GM10248 (cell line): ENCODE measurements around the gene CYP4F22.

Experiments
- CTCF ChIA-PET: fragments of 300-600 bp; sonication (Branson Sonifier 250); formaldehyde crosslinking; extraction: SDS; loops from one replicate; lab custom pipeline; 2021; ENCODE audit warnings: antibody characterized with exemption; lab: Yijun Ruan, JAX
- POLR2A ChIA-PET: fragments of 350-650 bp; sonication (Branson Sonifier 250); formaldehyde crosslinking; extraction: SDS; loops from one replicate; lab custom pipeline; 2020; ENCODE audit warnings: antibody characterized with exemption; lab: Yijun Ruan, JAX
- DNase-seq: peaks from one replicate; pipeline ENCODE4 v3.0.0; 2012; ENCODE audit errors: extremely low spot score
- TF ChIP-seq, protein P1 (sequence below): IDR thresholded peaks from 2 replicates; pipeline ENCODE4 v1.5.1; 2012; ENCODE audit warnings: mild to moderate bottlenecking, low read depth; ENCODE audit errors: extremely low read depth, missing control alignments, control extremely low read depth

The CYP4F22 gene

DNA sequence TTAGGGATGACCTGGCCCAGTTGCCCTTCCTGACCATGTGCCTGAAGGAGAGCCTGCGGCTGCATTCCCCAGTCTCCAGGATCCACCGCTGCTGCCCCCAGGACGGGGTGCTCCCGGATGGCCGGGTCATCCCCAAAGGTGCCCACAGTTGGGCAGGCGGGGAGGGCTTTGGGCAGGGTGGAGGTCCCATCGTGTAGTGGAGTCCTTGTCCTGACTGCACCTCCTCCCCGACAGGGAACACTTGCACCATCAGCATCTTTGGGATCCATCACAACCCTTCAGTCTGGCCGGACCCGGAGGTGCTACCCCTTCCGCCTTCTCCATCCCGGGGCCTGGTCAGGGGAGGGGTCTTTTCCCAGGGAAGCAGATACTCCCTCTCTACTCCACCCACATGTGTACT lies 75.0 kb downstream of the CYP4F22 start:
- TF ChIP-seq, protein P1, sequence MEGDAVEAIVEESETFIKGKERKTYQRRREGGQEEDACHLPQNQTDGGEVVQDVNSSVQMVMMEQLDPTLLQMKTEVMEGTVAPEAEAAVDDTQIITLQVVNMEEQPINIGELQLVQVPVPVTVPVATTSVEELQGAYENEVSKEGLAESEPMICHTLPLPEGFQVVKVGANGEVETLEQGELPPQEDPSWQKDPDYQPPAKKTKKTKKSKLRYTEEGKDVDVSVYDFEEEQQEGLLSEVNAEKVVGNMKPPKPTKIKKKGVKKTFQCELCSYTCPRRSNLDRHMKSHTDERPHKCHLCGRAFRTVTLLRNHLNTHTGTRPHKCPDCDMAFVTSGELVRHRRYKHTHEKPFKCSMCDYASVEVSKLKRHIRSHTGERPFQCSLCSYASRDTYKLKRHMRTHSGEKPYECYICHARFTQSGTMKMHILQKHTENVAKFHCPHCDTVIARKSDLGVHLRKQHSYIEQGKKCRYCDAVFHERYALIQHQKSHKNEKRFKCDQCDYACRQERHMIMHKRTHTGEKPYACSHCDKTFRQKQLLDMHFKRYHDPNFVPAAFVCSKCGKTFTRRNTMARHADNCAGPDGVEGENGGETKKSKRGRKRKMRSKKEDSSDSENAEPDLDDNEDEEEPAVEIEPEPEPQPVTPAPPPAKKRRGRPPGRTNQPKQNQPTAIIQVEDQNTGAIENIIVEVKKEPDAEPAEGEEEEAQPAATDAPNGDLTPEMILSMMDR = no peak
- DNase-seq = no peak
- ChIA-PET POLR2A (no interaction called here), CTCF (interaction anchor here (1.0 kb wide), 1 partner anchor 427 kb away, joined by 3 read pairs; no protein-coding TSS in a partner anchor)

DNA sequence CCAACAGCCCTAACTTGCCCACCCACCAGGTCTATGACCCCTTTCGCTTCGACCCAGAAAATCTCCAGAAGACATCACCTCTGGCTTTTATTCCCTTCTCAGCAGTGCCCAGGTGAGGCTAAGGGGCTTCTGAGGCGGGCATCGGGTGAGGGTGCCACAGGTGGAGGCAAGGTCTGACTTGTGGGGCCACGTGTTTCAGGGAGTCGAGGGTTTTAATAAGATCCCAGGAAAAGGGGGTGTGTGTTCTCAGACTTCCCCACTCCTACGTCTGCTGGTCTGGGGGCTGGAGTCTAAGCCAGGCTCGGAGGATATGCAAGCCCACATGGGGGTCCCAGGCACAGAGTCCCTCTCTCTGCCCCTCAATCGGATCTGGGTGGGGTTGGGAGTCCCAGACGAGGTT lies 75.8 kb downstream of the CYP4F22 start:
- ChIA-PET POLR2A (no interaction called here), CTCF (interaction anchor here (1.0 to 2.2 kb wide), 2 partner anchors 9 to 426 kb away, joined by 3 to 14 read pairs; no protein-coding TSS in a partner anchor)
- no peak for DNase-seq
- TF ChIP-seq, protein P1 = no peak

- CTCF ChIA-PET = interaction anchor here (1.0 to 2.2 kb wide), 2 partner anchors 9 to 426 kb away, joined by 3 to 14 read pairs; no protein-coding TSS in a partner anchor
- TF ChIP-seq, protein P1 = peak; percentile 97
- POLR2A ChIA-PET = no interaction called here
- peak; percentile 87 for DNase-seq
Observed at GRCh38 chr19:15584541-15585115, 76.3 kb downstream of the CYP4F22 start.

DNA sequence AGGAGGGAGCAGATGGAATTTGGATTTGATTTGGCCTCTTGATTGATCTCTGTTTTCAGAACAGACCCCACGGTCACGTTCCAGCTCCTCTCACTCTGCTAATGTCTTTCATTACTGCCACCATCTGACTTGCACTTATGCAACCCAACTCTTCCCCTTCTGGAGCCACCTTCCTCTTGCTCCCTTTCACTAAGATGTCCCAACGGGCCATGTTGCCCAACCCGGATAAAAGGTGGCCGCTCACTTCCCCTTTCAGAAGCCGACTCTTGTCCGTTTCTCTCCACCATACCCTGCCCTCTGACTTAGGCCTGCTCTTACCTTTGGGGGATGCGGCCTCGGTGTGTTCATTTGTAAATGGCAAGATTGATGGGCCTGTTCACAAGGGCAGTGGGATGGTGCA lies 79.3 kb downstream of the CYP4F22 start:
- TF ChIP-seq, protein P1 = no peak
- DNase-seq = no peak
- CTCF ChIA-PET = no interaction called here
- POLR2A ChIA-PET = no interaction called here

- ChIA-PET CTCF (no interaction called here), POLR2A (no interaction called here)
- TF ChIP-seq, protein P1 = no peak
- DNase-seq = no peak
Observed at GRCh38 chr19:15588265-15588664, 79.9 kb downstream of the CYP4F22 start.

GRCh38 chr19:15589760-15590451 lies 81.6 kb downstream of the CYP4F22 start:
- CTCF ChIA-PET = no interaction called here
- POLR2A ChIA-PET = no interaction called here
- TF ChIP-seq, protein P1 = no peak
- no peak for DNase-seq
